SK-N-SH treated with all-trans-retinoic acid at 6 μM for 48 hours (cell line): ENCODE results near the gene CCSER1.

Experiments
- ATAC-seq: fragments of 200-7000 bp; cut with Tn5 transposase; 3 replicates; pipeline ENCODE4 v1.9.1; 2020; ENCODE audit warnings: mild to moderate bottlenecking, moderate library complexity
- ARNTL ChIP-seq: fragments of 450-650 bp; formaldehyde crosslinking; IDR thresholded peaks from 2 replicates; pipeline ENCODE4 v1.5.0; 2020; ENCODE audit warnings: low read depth, mild to moderate bottlenecking, moderate library complexity, borderline replicate concordance
- ESRRG ChIP-seq: fragments of 250-450 bp; sonication (Bioruptor Pico); IDR thresholded peaks from 2 replicates; pipeline ENCODE4 v1.6.1; 2021; ENCODE audit warnings: mild to moderate bottlenecking
- GLIS3 ChIP-seq: fragments of 250-450 bp; sonication (Bioruptor Pico); IDR thresholded peaks from 2 replicates; pipeline ENCODE4 v1.5.0; 2020; ENCODE audit warnings: mild to moderate bottlenecking, moderate library complexity
- PPARA ChIP-seq: fragments of 250-450 bp; sonication (Bioruptor Pico); IDR thresholded peaks from 2 replicates; pipeline ENCODE4 v1.5.0; 2020; ENCODE audit warnings: mild to moderate bottlenecking, borderline replicate concordance
- SNAI2 ChIP-seq: fragments of 250-450 bp; sonication (Bioruptor Pico); IDR thresholded peaks from 2 replicates; pipeline ENCODE4 v1.5.0; 2020; ENCODE audit warnings: mild to moderate bottlenecking, moderate library complexity
- TCF4 ChIP-seq: fragments of 250-450 bp; sonication (Bioruptor Pico); IDR thresholded peaks from 2 replicates; pipeline ENCODE4 v1.8.0; 2021; ENCODE audit warnings: mild to moderate bottlenecking, moderate library complexity, borderline replicate concordance
- TOX ChIP-seq: fragments of 250-450 bp; sonication (Bioruptor Pico); IDR thresholded peaks from 2 replicates; pipeline ENCODE4 v1.8.0; 2021; ENCODE audit warnings: mild to moderate bottlenecking, moderate library complexity, borderline replicate concordance
- ZC3H10 ChIP-seq: fragments of 250-450 bp; sonication (Bioruptor Pico); IDR thresholded peaks from 2 replicates; pipeline ENCODE4 v1.5.1; 2021; ENCODE audit warnings: mild to moderate bottlenecking, moderate library complexity
- ZFP3 ChIP-seq: fragments of 250-450 bp; sonication (Bioruptor Pico); IDR thresholded peaks from 2 replicates; pipeline ENCODE4 v1.5.0; 2020; ENCODE audit warnings: mild to moderate bottlenecking, moderate library complexity
- ZFP30 ChIP-seq: fragments of 450-650 bp; formaldehyde crosslinking; IDR thresholded peaks from 2 replicates; pipeline ENCODE4 v1.5.0; 2022; ENCODE audit warnings: mild to moderate bottlenecking, moderate library complexity
- ZNF565 ChIP-seq: fragments of 450-650 bp; formaldehyde crosslinking; conservative IDR thresholded peaks from 2 replicates; pipeline ENCODE4 v1.5.0; 2020; ENCODE audit warnings: low read depth, mild to moderate bottlenecking, moderate library complexity
- TF ChIP-seq, protein P1 (sequence below): fragments of 250-450 bp; sonication (Bioruptor Pico); IDR thresholded peaks from 2 replicates; pipeline ENCODE4 v1.8.0; 2021; ENCODE audit warnings: low read depth, mild to moderate bottlenecking, moderate library complexity, borderline replicate concordance
- TF ChIP-seq, protein P2 (sequence below): fragments of 250-450 bp; sonication (Bioruptor Pico); IDR thresholded peaks from 2 replicates; pipeline ENCODE4 v1.5.1; 2021; ENCODE audit warnings: mild to moderate bottlenecking, moderate library complexity
- TF ChIP-seq, protein P3 (sequence below): fragments of 250-450 bp; sonication (Bioruptor Pico); IDR thresholded peaks from 2 replicates; pipeline ENCODE4 v1.5.0; 2020; ENCODE audit warnings: mild to moderate bottlenecking, moderate library complexity
- TF ChIP-seq, protein P4 (sequence below): fragments of 250-450 bp; sonication (Bioruptor Pico); IDR thresholded peaks from 2 replicates; pipeline ENCODE4 v1.5.1; 2020; ENCODE audit warnings: low read depth, mild to moderate bottlenecking, moderate library complexity

CCSER1 gene

DNA sequence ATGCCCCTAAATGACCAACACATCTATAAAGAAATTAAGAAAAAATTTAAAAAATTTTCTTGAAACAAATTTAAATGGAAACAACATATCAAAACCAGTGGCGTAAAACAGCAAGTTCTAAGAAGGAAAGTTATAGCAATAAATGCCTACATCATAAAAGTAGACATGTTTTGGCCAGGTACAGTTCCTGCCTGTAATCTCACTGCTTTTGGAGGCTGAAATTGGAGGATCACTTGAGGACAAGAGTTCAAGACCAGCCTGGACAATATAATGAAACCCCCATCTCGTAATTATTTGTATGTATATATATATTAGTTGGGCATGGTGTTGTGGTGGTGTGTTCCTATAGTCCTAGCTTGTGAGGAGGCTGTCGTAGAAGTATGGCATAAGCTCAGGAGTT lies 1504.1 kb downstream of the CCSER1 start:
- TF ChIP-seq GLIS3 (CRISPR knock-in tag) (no peak), TCF4 (CRISPR knock-in tag) (no peak)
- TF ChIP-seq, protein P1, sequence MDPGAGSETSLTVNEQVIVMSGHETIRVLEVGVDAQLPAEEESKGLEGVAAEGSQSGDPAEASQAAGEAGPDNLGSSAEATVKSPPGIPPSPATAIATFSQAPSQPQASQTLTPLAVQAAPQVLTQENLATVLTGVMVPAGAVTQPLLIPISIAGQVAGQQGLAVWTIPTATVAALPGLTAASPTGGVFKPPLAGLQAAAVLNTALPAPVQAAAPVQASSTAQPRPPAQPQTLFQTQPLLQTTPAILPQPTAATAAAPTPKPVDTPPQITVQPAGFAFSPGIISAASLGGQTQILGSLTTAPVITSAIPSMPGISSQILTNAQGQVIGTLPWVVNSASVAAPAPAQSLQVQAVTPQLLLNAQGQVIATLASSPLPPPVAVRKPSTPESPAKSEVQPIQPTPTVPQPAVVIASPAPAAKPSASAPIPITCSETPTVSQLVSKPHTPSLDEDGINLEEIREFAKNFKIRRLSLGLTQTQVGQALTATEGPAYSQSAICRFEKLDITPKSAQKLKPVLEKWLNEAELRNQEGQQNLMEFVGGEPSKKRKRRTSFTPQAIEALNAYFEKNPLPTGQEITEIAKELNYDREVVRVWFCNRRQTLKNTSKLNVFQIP, result no peak
- TF ChIP-seq, protein P2, sequence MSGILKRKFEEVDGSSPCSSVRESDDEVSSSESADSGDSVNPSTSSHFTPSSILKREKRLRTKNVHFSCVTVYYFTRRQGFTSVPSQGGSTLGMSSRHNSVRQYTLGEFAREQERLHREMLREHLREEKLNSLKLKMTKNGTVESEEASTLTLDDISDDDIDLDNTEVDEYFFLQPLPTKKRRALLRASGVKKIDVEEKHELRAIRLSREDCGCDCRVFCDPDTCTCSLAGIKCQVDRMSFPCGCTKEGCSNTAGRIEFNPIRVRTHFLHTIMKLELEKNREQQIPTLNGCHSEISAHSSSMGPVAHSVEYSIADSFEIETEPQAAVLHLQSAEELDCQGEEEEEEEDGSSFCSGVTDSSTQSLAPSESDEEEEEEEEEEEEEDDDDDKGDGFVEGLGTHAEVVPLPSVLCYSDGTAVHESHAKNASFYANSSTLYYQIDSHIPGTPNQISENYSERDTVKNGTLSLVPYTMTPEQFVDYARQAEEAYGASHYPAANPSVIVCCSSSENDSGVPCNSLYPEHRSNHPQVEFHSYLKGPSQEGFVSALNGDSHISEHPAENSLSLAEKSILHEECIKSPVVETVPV (CRISPR knock-in tag), result no peak
- TF ChIP-seq, protein P3, sequence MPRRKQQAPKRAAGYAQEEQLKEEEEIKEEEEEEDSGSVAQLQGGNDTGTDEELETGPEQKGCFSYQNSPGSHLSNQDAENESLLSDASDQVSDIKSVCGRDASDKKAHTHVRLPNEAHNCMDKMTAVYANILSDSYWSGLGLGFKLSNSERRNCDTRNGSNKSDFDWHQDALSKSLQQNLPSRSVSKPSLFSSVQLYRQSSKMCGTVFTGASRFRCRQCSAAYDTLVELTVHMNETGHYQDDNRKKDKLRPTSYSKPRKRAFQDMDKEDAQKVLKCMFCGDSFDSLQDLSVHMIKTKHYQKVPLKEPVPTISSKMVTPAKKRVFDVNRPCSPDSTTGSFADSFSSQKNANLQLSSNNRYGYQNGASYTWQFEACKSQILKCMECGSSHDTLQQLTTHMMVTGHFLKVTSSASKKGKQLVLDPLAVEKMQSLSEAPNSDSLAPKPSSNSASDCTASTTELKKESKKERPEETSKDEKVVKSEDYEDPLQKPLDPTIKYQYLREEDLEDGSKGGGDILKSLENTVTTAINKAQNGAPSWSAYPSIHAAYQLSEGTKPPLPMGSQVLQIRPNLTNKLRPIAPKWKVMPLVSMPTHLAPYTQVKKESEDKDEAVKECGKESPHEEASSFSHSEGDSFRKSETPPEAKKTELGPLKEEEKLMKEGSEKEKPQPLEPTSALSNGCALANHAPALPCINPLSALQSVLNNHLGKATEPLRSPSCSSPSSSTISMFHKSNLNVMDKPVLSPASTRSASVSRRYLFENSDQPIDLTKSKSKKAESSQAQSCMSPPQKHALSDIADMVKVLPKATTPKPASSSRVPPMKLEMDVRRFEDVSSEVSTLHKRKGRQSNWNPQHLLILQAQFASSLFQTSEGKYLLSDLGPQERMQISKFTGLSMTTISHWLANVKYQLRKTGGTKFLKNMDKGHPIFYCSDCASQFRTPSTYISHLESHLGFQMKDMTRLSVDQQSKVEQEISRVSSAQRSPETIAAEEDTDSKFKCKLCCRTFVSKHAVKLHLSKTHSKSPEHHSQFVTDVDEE (CRISPR knock-in tag), result no peak
- no peak for ATAC-seq

DNA sequence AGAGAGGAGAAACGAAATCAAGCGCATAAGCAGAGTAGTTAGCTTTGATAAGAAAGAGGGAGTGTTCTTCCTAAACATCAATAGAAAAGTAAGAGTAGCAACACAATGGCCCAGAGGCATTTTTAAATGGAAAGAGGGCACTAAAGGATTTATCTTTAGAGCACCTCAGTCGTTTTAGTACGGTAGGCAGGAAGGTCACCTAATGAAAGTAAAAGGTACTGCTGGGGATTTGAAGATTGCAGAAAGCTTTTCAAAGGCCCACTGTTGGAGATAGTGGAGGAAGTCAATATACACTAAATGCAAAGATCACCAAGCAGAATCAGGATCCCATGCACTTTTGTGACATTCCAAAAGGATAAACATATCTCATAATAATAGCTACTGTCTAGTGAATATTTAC lies 1508.9 kb downstream of the CCSER1 start:
- TF ChIP-seq ESRRG (no peak), TCF4 (CRISPR knock-in tag) (no peak), ZFP3 (CRISPR knock-in tag) (no peak), ZC3H10 (CRISPR knock-in tag) (no peak), ZFP30 (no peak), ARNTL (CRISPR knock-in tag) (no peak), GLIS3 (CRISPR knock-in tag) (no peak), SNAI2 (CRISPR knock-in tag) (no peak), ZNF565 (CRISPR knock-in tag) (no peak), PPARA (CRISPR knock-in tag) (no peak), TOX (CRISPR knock-in tag) (no peak)
- TF ChIP-seq, protein P3 (CRISPR knock-in tag), result no peak
- TF ChIP-seq, protein P2 (CRISPR knock-in tag), result no peak
- TF ChIP-seq, protein P1, result no peak
- TF ChIP-seq, protein P4, sequence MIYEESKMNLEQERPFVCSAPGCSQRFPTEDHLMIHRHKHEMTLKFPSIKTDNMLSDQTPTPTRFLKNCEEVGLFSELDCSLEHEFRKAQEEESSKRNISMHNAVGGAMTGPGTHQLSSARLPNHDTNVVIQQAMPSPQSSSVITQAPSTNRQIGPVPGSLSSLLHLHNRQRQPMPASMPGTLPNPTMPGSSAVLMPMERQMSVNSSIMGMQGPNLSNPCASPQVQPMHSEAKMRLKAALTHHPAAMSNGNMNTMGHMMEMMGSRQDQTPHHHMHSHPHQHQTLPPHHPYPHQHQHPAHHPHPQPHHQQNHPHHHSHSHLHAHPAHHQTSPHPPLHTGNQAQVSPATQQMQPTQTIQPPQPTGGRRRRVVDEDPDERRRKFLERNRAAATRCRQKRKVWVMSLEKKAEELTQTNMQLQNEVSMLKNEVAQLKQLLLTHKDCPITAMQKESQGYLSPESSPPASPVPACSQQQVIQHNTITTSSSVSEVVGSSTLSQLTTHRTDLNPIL (CRISPR knock-in tag), result no peak
- ATAC-seq, result no peak
